MG63 (cell line): ENCODE data around the gene FRY. TPM values are rescaled to one million over a fixed set of nuclear protein-coding genes. Genes with fewer than 3 reads are reported as not detected.

ENCODE experiments used
- DNase-seq: peaks from one replicate; pipeline ENCODE4 v3.0.0-alpha.2; 2020
- H3K27me3 ChIP-seq: fragments of 250-450 bp; sonication (Bioruptor Pico); 2 replicates; pipeline ENCODE4 v1.5.1; 2020; ENCODE audit warnings: mild to moderate bottlenecking, moderate library complexity
- H3K36me3 ChIP-seq: fragments of 250-450 bp; sonication (Bioruptor Pico); 2 replicates; pipeline ENCODE4 v1.5.1; 2020; ENCODE audit warnings: mild to moderate bottlenecking, moderate library complexity
- H3K4me3 ChIP-seq: fragments of 250-450 bp; sonication (Bioruptor Pico); 2 replicates; pipeline ENCODE4 v1.5.1; 2020; ENCODE audit warnings: mild to moderate bottlenecking, moderate library complexity
- H3K9me3 ChIP-seq: fragments of 250-450 bp; sonication (Bioruptor Pico); 2 replicates; pipeline ENCODE4 v1.5.1; 2020; ENCODE audit warnings: mild to moderate bottlenecking, moderate library complexity
- total RNA-seq: library from RNA; depleted of rRNA; stranded (reverse); fragments of >200 nt; shearing (Covaris generic); gene quantifications from 2 replicates; pipeline ENCODE4 v1.2.3, GENCODE V29; 2014; ENCODE audit warnings: low replicate concordance

FRY gene
- total RNA-seq, 1 experiment from 2014 or later = 0.79 TPM

- H3K27me3 ChIP-seq = peaks cover 26% of the 10 kb centered on the region
- H3K4me3 ChIP-seq = no peak overlapping the region
- no peak for DNase-seq
- H3K9me3 ChIP-seq = no peaks in the 10 kb centered on the region
- H3K36me3 ChIP-seq = no peaks in the 10 kb centered on the region
These were observed 265.6 kb downstream of the FRY start for GRCh38 chr13:32297206-32297605.

DNA sequence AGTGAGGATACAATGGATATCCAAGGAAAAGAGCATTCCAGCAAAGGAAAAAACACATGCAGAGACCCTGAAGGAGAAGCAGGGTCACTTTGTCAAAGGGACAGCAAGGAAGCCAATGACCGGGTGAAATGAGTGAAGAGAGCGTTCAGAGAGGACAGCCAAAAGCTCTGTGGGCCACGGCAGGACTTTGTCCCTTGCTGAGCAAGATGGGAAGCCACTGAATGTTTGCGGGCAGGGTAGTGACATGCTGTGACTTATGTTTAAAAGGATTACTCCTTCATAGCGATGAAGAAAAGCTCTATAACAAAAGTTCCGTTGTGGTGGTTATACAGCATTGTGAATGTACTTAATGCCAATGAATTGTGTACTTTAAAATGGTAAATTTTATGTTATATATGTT, 267.1 kb downstream of the FRY start:
- H3K4me3 ChIP-seq = no peak overlapping the region
- DNase-seq = no peak
- no peaks in the 10 kb centered on the region for H3K36me3 ChIP-seq
- no peaks in the 10 kb centered on the region for H3K9me3 ChIP-seq
- peaks cover 26% of the 10 kb centered on the region for H3K27me3 ChIP-seq

- Histone ChIP-seq H3K27me3 (peaks cover 26% of the 10 kb centered on the region), H3K9me3 (no peaks in the 10 kb centered on the region), H3K4me3 (no peak overlapping the region), H3K36me3 (no peaks in the 10 kb centered on the region)
- no peak for DNase-seq
These were observed 268.3 kb downstream of the FRY start for GRCh38 chr13:32299893-32300292.

GRCh38 chr13:32300406-32300805, 268.8 kb downstream of the FRY start:
- no peak for DNase-seq
- H3K4me3 ChIP-seq = no peak overlapping the region
- no peaks in the 10 kb centered on the region for H3K36me3 ChIP-seq
- H3K27me3 ChIP-seq = peaks cover 26% of the 10 kb centered on the region
- H3K9me3 ChIP-seq = no peaks in the 10 kb centered on the region

DNA sequence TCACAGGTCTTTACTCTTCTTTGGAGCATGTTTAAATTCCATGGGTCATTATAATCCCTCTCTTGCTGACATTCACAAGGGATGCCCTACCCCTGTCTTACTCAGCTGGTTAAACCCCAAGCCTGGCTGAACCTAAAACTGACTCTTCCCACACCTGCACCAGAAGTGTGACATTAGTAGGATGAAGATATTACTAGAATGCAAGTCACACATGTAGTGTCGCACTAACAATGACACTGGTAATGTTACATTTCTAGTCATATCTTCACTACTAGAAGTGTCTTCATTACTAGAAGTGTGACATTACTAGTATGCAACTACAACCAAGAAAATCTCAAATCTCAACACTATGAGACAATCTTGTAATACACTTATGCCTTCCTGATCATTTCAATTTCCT, 269.3 kb downstream of the FRY start:
- no peaks in the 10 kb centered on the region for H3K36me3 ChIP-seq
- no peaks in the 10 kb centered on the region for H3K9me3 ChIP-seq
- no peak overlapping the region for H3K4me3 ChIP-seq
- peaks cover 26% of the 10 kb centered on the region for H3K27me3 ChIP-seq
- DNase-seq = no peak

GRCh38 chr13:32302461-32302860, 270.9 kb downstream of the FRY start:
- H3K27me3 ChIP-seq = peaks cover 25% of the 10 kb centered on the region
- H3K4me3 ChIP-seq = no peak overlapping the region

DNA sequence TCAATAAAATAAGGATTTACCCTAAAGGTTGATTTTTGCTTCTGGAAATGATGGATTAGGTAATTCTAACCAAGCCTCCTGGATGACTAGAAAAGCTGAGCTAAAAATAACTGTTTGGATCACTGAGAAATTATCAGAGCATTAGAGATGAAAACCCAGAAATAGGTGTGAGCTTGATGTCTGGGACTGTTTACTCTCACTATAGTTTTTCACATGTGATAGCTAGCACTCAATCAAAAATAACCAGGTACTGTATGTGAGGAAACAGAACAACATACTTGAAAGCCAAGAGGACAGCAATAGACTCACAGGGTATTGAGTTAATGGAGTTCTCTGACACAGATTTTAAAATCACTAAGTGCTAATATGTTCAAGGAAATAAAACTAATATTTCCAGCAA, 274.1 kb downstream of the FRY start:
- H3K4me3 ChIP-seq = no peak overlapping the region
- no peak for DNase-seq
- no peaks in the 10 kb centered on the region; the same call in none of the 2 replicates for H3K27me3 ChIP-seq
- no peaks in the 10 kb centered on the region for H3K9me3 ChIP-seq
- no peaks in the 10 kb centered on the region for H3K36me3 ChIP-seq

More at GRCh38 chr13:32302461-32302860, 270.9 kb downstream of the FRY start:
- H3K9me3 ChIP-seq = no peaks in the 10 kb centered on the region
- no peaks in the 10 kb centered on the region for H3K36me3 ChIP-seq
- no peak for DNase-seq

DNA sequence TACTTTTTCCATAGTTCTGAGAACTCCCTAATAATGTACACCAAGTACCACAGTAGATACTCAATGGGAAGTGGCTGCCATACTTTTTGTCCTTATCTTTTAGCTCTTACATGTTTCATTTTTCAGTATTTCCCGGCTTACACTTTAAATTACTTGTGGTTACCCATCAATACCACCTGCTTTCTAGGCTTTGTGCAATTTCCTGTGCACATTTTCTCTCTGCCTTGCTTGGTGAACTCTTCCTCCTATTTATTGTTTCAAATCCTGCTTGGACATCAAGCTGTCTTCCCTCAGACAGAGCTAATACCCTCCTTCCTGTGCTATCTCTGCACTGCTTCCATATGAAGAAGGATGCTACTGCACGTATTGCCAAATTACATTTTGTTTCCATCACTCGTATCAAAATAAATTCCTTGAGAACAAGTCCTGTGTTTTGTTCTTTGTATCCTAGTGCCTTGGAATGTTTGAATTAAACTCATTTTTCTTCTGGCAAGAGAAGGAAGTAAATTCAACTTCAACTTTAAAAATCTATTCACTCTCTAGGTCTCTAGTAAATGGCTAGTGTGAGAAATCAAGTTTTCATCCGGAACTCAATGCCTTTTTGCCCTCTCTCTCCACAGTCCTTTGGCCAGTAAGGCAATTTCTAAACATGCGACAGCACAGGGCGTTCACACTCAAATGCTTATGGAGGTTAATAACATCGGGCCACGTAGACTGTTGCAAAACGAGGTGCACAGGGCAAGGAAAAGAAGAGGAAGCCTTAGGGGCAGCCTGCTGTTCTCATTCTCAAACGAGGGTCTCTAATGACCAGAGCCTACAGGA, 277.9 kb downstream of the FRY start:
- DNase-seq = no peak
- no peaks in the 10 kb centered on the region for H3K9me3 ChIP-seq
- H3K4me3 ChIP-seq = no peak overlapping the region
- H3K27me3 ChIP-seq = no peaks in the 10 kb centered on the region; the same call in 1 of the 2 replicates
- no peaks in the 10 kb centered on the region for H3K36me3 ChIP-seq

DNA sequence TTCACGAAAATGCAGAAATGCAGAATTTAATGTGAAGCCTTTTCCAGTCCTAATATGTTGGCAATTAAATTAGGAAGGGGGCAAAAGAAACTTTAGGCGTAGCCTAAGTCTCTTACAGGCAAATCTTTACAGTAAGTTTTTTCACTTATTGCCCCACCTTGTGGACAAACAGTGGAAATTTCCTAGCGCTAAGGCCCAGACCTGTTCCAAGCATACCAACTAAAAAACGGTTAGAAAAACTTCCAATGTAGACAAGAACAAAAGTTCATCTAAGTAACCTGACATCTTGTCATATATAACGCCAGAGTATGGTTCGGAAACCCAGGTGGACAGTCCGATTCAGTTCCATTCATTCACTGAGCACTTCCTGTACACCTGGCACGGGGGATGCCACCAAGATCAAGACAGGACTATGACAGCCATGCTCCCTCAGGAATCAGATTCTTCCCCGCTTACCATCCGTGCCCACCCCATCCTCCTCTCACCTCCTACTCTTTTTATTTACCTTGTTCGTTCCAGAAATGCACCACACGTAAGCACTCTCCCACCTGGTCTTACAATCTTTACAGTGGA, 278.6 kb downstream of the FRY start:
- DNase-seq = no peak
- no peak overlapping the region for H3K4me3 ChIP-seq
- no peaks in the 10 kb centered on the region for H3K36me3 ChIP-seq

DNA sequence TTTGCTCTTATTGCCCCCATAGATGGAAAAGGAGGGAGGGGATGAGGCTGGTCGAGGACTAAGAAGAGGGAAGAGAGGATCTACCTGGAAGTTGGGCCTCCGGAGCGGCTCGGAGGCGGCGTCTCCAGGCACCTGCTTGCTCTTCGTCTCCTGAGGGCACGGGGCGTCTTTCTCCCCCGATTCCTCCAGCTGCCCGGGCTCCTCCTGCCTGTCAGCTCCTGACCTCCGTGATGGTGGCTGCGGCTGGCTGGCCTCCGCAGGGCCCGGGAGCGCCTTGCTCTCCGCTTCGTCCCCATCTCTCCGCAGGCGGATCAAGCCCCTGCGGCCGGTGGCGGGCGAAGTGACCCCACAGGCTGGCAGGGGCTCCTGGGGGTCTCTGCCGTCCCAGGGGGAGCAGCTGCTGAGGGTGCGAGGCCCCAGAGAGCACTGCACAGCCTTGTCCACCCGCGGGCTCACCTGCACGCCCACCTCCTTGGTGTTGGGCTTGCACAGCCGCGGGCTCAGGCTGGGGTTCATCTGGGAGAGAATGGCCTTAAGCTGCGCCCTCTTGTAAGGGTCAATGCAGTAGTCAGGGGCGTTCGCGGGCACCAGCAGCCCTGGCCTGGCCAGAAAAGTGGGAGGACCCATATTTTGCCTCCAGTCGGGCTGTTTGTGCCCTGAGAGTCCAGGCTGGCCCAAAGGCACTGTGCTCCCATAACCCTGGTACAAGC, 279.8 kb downstream of the FRY start:
- Histone ChIP-seq H3K9me3 (no peaks in the 10 kb centered on the region), H3K4me3 (no peak overlapping the region), H3K36me3 (no peaks in the 10 kb centered on the region), H3K27me3 (no peaks in the 10 kb centered on the region; the same call in 1 of the 2 replicates)
- DNase-seq = no peak

More for the DNA sequence above, 278.6 kb downstream of the FRY start:
- Histone ChIP-seq H3K27me3 (no peaks in the 10 kb centered on the region; the same call in 1 of the 2 replicates), H3K9me3 (no peaks in the 10 kb centered on the region)

DNA sequence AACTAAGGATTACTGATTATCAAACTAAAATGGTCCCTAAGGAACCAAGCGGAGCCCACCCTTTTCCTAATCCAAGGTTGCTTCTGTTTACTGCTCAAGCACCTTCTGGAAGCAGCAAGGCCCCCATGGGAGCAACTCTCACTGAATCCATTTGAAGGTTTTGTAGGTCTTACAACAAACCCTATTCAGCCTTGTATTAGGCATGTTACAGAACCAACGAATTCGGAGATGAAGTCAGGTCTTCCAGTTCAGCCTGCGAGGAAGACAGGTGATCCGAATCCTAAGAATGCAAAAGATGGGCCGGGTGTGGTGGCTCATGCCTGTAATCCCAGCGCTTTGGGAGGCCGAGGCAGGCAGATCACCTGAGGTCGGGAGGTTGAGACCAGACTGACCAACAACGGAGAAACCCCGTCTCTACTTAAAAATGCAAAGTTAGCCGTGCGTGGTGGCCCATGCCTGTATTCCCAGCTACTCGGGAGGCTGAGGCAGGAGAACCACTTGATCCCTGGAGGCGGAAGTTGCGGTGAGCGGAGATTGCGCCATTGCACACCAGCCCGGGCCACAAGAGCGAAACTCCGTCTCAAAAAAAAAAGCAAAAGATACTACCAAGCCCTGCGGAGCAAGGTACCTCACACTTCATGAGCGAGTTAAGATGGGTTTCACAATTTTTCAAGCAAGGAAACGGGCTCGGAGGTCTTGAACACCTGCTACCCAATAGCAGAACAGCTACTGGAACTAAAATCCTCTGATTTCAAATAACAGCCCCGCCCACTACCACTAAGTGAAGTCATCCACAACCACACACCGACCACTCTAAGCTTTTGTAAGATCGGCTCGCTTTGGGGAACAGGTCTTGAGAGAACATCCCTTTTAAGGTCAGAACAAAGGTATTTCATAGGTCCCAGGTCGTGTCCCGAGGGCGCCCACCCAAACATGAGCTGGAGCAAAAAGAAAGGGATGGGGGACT, 283.0 kb downstream of the FRY start:
- H3K4me3 ChIP-seq = peak overlapping the region; percentile 77
- peak; percentile 34 for DNase-seq
- H3K36me3 ChIP-seq = peaks cover 13% of the 10 kb centered on the region
- H3K9me3 ChIP-seq = no peaks in the 10 kb centered on the region
- no peaks in the 10 kb centered on the region for H3K27me3 ChIP-seq

DNA sequence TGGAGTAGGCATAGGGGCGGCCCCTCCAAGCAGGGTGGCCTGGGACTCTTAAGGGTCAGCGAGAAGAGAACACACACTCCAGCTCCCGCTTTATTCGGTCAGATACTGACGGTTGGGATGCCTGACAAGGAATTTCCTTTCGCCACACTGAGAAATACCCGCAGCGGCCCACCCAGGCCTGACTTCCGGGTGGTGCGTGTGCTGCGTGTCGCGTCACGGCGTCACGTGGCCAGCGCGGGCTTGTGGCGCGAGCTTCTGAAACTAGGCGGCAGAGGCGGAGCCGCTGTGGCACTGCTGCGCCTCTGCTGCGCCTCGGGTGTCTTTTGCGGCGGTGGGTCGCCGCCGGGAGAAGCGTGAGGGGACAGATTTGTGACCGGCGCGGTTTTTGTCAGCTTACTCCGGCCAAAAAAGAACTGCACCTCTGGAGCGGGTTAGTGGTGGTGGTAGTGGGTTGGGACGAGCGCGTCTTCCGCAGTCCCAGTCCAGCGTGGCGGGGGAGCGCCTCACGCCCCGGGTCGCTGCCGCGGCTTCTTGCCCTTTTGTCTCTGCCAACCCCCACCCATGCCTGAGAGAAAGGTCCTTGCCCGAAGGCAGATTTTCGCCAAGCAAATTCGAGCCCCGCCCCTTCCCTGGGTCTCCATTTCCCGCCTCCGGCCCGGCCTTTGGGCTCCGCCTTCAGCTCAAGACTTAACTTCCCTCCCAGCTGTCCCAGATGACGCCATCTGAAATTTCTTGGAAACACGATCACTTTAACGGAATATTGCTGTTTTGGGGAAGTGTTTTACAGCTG, 283.9 kb downstream of the FRY start, which contains the start of the genes BRCA2 and ZAR1L:
BRCA2 (plus strand) TSS at position 271 of the 790 bp plus-strand sequence. CDS start 953 bp downstream, outside the sequence.
ZAR1L (minus strand) TSS at position 126 of the 790 bp plus-strand sequence. CDS start 3,438 bp downstream, outside the sequence.
- H3K4me3 ChIP-seq = peak within 1 kb of the TSS; percentile 77
- H3K9me3 ChIP-seq = no peaks in the 10 kb centered on the region
- peak; percentile 93 for DNase-seq
- H3K36me3 ChIP-seq = peaks cover 22% of the 10 kb centered on the region
- H3K27me3 ChIP-seq = no peaks in the 10 kb centered on the region

DNA sequence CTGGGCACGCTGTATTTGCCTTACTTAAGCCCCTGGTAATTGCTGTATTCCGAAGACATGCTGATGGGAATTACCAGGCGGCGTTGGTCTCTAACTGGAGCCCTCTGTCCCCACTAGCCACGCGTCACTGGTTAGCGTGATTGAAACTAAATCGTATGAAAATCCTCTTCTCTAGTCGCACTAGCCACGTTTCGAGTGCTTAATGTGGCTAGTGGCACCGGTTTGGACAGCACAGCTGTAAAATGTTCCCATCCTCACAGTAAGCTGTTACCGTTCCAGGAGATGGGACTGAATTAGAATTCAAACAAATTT, 284.4 kb downstream of the FRY start:
- Histone ChIP-seq H3K4me3 (peak overlapping the region; percentile 77), H3K27me3 (no peaks in the 10 kb centered on the region), H3K36me3 (peaks cover 25% of the 10 kb centered on the region), H3K9me3 (no peaks in the 10 kb centered on the region)
- DNase-seq = no peak

DNA sequence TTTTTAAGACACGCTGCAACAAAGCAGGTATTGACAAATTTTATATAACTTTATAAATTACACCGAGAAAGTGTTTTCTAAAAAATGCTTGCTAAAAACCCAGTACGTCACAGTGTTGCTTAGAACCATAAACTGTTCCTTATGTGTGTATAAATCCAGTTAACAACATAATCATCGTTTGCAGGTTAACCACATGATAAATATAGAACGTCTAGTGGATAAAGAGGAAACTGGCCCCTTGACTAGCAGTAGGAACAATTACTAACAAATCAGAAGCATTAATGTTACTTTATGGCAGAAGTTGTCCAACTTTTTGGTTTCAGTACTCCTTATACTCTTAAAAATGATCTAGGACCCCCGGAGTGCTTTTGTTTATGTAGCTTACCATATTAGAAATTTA, 284.9 kb downstream of the FRY start:
- Histone ChIP-seq H3K9me3 (no peaks in the 10 kb centered on the region), H3K27me3 (no peaks in the 10 kb centered on the region), H3K36me3 (peaks cover 30% of the 10 kb centered on the region), H3K4me3 (peak overlapping the region; percentile 77)
- no peak for DNase-seq

- H3K27me3 ChIP-seq = no peaks in the 10 kb centered on the region
- H3K9me3 ChIP-seq = no peaks in the 10 kb centered on the region
- no peak for DNase-seq
- H3K36me3 ChIP-seq = peaks cover 41% of the 10 kb centered on the region
- H3K4me3 ChIP-seq = no peak overlapping the region
These were observed 286.3 kb downstream of the FRY start for GRCh38 chr13:32317716-32318465.
